Thyroid gland (tissue), 4 donors: ENCODE data around the gene TRIML2. TPM values are rescaled to one million over a fixed set of nuclear protein-coding genes. Genes with fewer than 3 reads are reported as not detected.

Source experiments
- DNase-seq, 2 donors: peaks; one replicate each; pipeline ENCODE4 v3.0.0-alpha.2; 2019
- H3K27ac ChIP-seq, 3 donors: fragments of 200-600 bp; sonication (generic); 1 replicate in 2 of 3; 2 replicates in 1 of 3; pipeline ENCODE4 v1.5.1; 2016 to 2019; ENCODE audit warnings: mild to moderate bottlenecking in 1 of 3, moderate library complexity in 1 of 3
- H3K27me3 ChIP-seq: fragments of 200-600 bp; sonication (generic); one replicate; pipeline ENCODE4 v1.5.1; 2019
- H3K36me3 ChIP-seq, 2 donors: fragments of 200-600 bp; sonication (generic); one replicate each; pipeline ENCODE4 v1.5.1; 2016 to 2019
- H3K4me1 ChIP-seq, 2 donors: fragments of 200-600 bp; sonication (generic); one replicate each; pipeline ENCODE4 v1.5.1; 2017 to 2019
- H3K4me3 ChIP-seq, 3 donors: fragments of 200-600 bp; sonication (generic); replicated peaks in 1 of 3; 1 replicate in 2 of 3; 2 replicates in 1 of 3; pipeline ENCODE4 v1.5.1; 2016; ENCODE audit warnings: mild to moderate bottlenecking in 1 of 3
- H3K9me3 ChIP-seq: fragments of 200-600 bp; sonication (generic); one replicate; pipeline ENCODE4 v1.5.1; 2017
- CTCF ChIP-seq, 6 experiments: fragments of 200-600 bp in 3 of 6; fragments of 450-650 bp in 3 of 6; sonication (generic) in 3 of 6; IDR thresholded peaks; one replicate each; pipeline ENCODE4 v1.5.1; 2016 to 2019; ENCODE audit warnings: antibody characterized with exemption in 6 of 6, mild to moderate bottlenecking in 2 of 6, inconsistent platforms in 1 of 6, moderate library complexity in 1 of 6
- POLR2A ChIP-seq, 2 donors: fragments of 450-650 bp; IDR thresholded peaks; one replicate each; pipeline ENCODE4 v1.6.1; 2017; ENCODE audit warnings: antibody characterized with exemption in 2 of 2, mild to moderate bottlenecking in 2 of 2, moderate library complexity in 1 of 2
- WGBS, 2 donors: methylation state at CpG; one replicate each; pipeline ENCODE4 v1.1.5; 2017; 5-methylcytosine and 5-hydroxymethylcytosine counted together
- intact Hi-C: fragments of 100-400 bp; cut with DNase I; formaldehyde crosslinking; loops from one replicate; pipeline ENCODE4 v1.15.1; 2023
- total RNA-seq, 4 donors: library from RNA; depleted of rRNA; stranded (reverse); fragments of >200 nt; gene quantifications; one replicate each; pipeline ENCODE4 v1.2.3, GENCODE V29; 2016

The TRIML2 gene
- total RNA-seq, 4 donors from 2014 or later: not detected

- no peaks in the 10 kb centered on the region for H3K27me3 ChIP-seq
- H3K36me3 ChIP-seq: no peaks in the 10 kb centered on the region
- no peak for TF ChIP-seq POLR2A (IDR thresholded peaks at IDR 0.05)
- no peak for TF ChIP-seq CTCF (IDR thresholded peaks at IDR 0.05)
- no peaks in the 10 kb centered on the region for H3K4me1 ChIP-seq
- no peak overlapping the region for H3K4me3 ChIP-seq
- intact Hi-C loops: no loop called here
- no peak for DNase-seq
- no peak overlapping the region for H3K27ac ChIP-seq
- no peaks in the 10 kb centered on the region for H3K9me3 ChIP-seq
- WGBS, 2 donors: 90 to 94% methylated on average over 11 of the region's 11 CpGs
Observed at GRCh38 chr4:188147176-188147575, 37.8 kb upstream of the TRIML2 start.

DNA sequence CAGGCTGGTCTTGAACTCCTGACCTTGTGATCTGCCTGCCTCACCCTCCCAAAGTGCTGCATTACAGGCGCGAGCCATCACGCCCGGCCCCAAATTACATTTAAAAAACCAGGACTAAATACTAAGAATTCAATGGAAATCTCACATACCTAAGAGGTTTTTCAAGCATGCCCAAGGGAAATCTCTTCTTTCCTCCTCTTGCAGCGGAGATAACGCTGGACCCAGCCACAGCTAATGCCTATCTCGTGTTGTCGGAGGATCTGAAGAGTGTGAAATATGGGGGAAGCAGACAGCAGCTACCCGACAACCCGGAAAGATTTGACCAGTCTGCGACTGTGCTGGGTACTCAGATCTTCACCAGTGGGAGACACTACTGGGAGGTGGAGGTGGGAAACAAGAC lies 37.2 kb upstream of the TRIML2 start:
- intact Hi-C loops: no loop called here
- H3K27me3 ChIP-seq: no peaks in the 10 kb centered on the region
- no peaks in the 10 kb centered on the region for H3K9me3 ChIP-seq
- H3K4me3 ChIP-seq: no peak overlapping the region
- H3K36me3 ChIP-seq: no peaks in the 10 kb centered on the region
- no peak for DNase-seq
- no peaks in the 10 kb centered on the region for H3K4me1 ChIP-seq
- 84 to 91% methylated on average over 11 of the region's 11 CpGs for WGBS, 2 donors
- TF ChIP-seq CTCF (IDR thresholded peaks at IDR 0.05) (no peak), POLR2A (IDR thresholded peaks at IDR 0.05) (no peak)
- no peak overlapping the region for H3K27ac ChIP-seq

GRCh38 chr4:188145601-188146000 lies 36.2 kb upstream of the TRIML2 start:
- Histone ChIP-seq H3K4me1 (no peaks in the 10 kb centered on the region), H3K4me3 (no peak overlapping the region), H3K36me3 (no peaks in the 10 kb centered on the region), H3K9me3 (no peaks in the 10 kb centered on the region), H3K27ac (no peak overlapping the region), H3K27me3 (no peaks in the 10 kb centered on the region)
- WGBS, 2 donors: 83 to 87% methylated on average over 10 of the region's 10 CpGs
- TF ChIP-seq POLR2A (IDR thresholded peaks at IDR 0.05): no peak
- intact Hi-C loops: no loop called here
- no peak for DNase-seq

DNA sequence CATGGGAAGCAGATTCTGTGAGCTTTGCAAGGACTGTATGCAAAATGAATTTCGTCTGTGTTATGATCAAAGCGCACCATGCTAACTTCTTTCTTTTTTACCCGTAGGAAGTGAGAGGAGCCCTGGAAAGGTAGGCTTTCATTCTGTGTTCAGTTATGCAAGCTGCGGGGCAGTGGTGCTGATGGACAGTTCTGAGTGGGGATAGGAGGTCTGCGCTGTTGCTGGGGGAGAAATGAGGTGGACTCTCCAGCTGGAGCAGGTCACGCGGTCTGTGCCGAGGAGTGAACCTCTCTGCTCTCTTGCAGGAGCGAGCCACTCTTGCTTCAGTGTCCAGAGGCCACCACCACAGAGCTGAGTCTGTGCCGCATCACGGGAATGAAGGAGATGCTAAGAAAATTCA lies 34.3 kb upstream of the TRIML2 start:
- intact Hi-C loops: no loop called here
- H3K4me3 ChIP-seq: no peak overlapping the region
- H3K36me3 ChIP-seq: no peaks in the 10 kb centered on the region
- TF ChIP-seq POLR2A (IDR thresholded peaks at IDR 0.05): no peak
- TF ChIP-seq CTCF (IDR thresholded peaks at IDR 0.05): no peak
- WGBS, 2 donors: 68 to 76% methylated on average over 11 of the region's 11 CpGs
- H3K27me3 ChIP-seq: no peaks in the 10 kb centered on the region
- no peaks in the 10 kb centered on the region for H3K4me1 ChIP-seq
- no peak overlapping the region for H3K27ac ChIP-seq
- no peaks in the 10 kb centered on the region for H3K9me3 ChIP-seq
- DNase-seq: no peak

GRCh38 chr4:188139671-188140070 lies 30.3 kb upstream of the TRIML2 start:
- Histone ChIP-seq H3K4me3 (no peak overlapping the region), H3K4me1 (no peaks in the 10 kb centered on the region), H3K36me3 (no peaks in the 10 kb centered on the region), H3K27me3 (no peaks in the 10 kb centered on the region), H3K9me3 (no peaks in the 10 kb centered on the region), H3K27ac (no peak overlapping the region)
- TF ChIP-seq POLR2A (IDR thresholded peaks at IDR 0.05) (no peak), CTCF (IDR thresholded peaks at IDR 0.05) (no peak)
- 82 to 89% methylated on average over 11 to 16 of the region's 19 CpGs for WGBS, 2 donors
- DNase-seq: no peak
- intact Hi-C loops: no loop called here

GRCh38 chr4:188139141-188139540 lies 29.7 kb upstream of the TRIML2 start, which contains the start of gene TRIML1:
Gene TRIML1, plus strand, starts transcription at chr4:188139441. Its CDS starts 118 bp downstream, at chr4:188139559.
- intact Hi-C loops: no loop called here
- WGBS, 2 donors: 58 to 88% methylated on average over 3 of the region's 3 CpGs
- Histone ChIP-seq H3K27me3 (no peaks in the 10 kb centered on the region), H3K27ac (no peak within 1 kb of the TSS), H3K4me3 (no peak within 1 kb of the TSS), H3K36me3 (no peaks in the 10 kb centered on the region), H3K9me3 (no peaks in the 10 kb centered on the region), H3K4me1 (no peaks in the 10 kb centered on the region)
- no peak for TF ChIP-seq POLR2A (IDR thresholded peaks at IDR 0.05)
- TF ChIP-seq CTCF (IDR thresholded peaks at IDR 0.05): no peak
- no peak for DNase-seq
